ENCODE measurements around the gene PODXL.
A peak's percentile ranks its signal among the peaks of the same experiment; 100 is the strongest.
"Not testable (repeated sequence)": the region's sequence is repeated elsewhere in the genome, so short reads cannot be mapped to it uniquely, and the experiment has no call there.

The PODXL gene

GRCh38 chr7:131536361-131536849 lies 20.0 kb downstream of the PODXL start:
- DNase-seq = no peak

- DNase-seq = no peak
Observed at GRCh38 chr7:131533566-131534561, 22.6 kb downstream of the PODXL start.

- no peak for DNase-seq
Observed at GRCh38 chr7:131533151-131533559, 23.3 kb downstream of the PODXL start.

- DNase-seq = no peak
Observed at GRCh38 chr7:131532570-131533091, 23.8 kb downstream of the PODXL start.

GRCh38 chr7:131530137-131530536 lies 26.3 kb downstream of the PODXL start:
- DNase-seq = no peak

GRCh38 chr7:131529617-131530016 lies 26.8 kb downstream of the PODXL start:
- no peak for DNase-seq

GRCh38 chr7:131529179-131529578 lies 27.2 kb downstream of the PODXL start:
- no peak for DNase-seq

- no peak for DNase-seq
Observed at GRCh38 chr7:131527456-131527855, 29.0 kb downstream of the PODXL start.

GRCh38 chr7:131525820-131526219 lies 30.6 kb downstream of the PODXL start:
- DNase-seq = no peak

- no peak for DNase-seq
Observed at GRCh38 chr7:131524703-131525102, 31.7 kb downstream of the PODXL start.

- DNase-seq = no peak
Observed at GRCh38 chr7:131524115-131524514, 32.3 kb downstream of the PODXL start.

GRCh38 chr7:131522325-131522930 lies 34.0 kb downstream of the PODXL start:
- no peak for DNase-seq

- no peak for DNase-seq
Observed at GRCh38 chr7:131521651-131522163, 34.7 kb downstream of the PODXL start.

GRCh38 chr7:131518626-131519025 lies 37.8 kb downstream of the PODXL start:
- no peak for DNase-seq

- no peak for DNase-seq
Observed at GRCh38 chr7:131517218-131517923, 39.1 kb downstream of the PODXL start.

- not testable (repeated sequence) for DNase-seq
Observed at GRCh38 chr7:131515471-131515870, 41.0 kb downstream of the PODXL start.

GRCh38 chr7:131513245-131514061 lies 43.0 kb downstream of the PODXL start:
- DNase-seq = peak; percentile 68 to 74

- no peak for DNase-seq
Observed at GRCh38 chr7:131511774-131512535, 44.5 kb downstream of the PODXL start.

GRCh38 chr7:131511071-131511470 lies 45.4 kb downstream of the PODXL start:
- no peak for DNase-seq

- DNase-seq = no peak
Observed at GRCh38 chr7:131509781-131510180, 46.6 kb downstream of the PODXL start.
